ENCODE measurements around the gene ATP4B.

The ATP4B gene

DNA sequence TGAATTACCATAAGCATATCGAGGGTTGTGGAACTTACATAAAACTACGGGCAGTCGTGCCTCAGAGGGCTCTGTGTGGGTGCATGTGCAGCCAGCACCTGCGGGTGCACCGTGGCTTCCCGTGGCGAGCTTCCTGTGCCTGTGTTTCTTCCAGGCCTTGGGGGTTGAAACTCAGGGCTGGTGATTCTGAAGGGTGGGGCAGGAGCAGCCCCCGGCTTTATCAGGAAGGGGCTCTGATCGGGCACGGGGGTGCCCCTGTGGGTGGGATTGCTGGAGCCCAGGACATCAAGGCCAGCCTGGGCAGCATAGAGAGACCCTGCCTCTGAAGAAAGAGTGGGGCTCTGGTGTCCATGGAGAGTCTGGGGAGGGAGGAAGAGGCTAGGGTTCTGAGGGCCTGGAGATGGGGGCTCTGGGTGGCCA lies 11.1 kb downstream of the ATP4B start:
- no peak overlapping the region for H3K4me3 ChIP-seq (ENCODE audit: low read length)
- DNase-seq (ENCODE audit: low read depth), result no peak
- TF ChIP-seq, protein P1, sequence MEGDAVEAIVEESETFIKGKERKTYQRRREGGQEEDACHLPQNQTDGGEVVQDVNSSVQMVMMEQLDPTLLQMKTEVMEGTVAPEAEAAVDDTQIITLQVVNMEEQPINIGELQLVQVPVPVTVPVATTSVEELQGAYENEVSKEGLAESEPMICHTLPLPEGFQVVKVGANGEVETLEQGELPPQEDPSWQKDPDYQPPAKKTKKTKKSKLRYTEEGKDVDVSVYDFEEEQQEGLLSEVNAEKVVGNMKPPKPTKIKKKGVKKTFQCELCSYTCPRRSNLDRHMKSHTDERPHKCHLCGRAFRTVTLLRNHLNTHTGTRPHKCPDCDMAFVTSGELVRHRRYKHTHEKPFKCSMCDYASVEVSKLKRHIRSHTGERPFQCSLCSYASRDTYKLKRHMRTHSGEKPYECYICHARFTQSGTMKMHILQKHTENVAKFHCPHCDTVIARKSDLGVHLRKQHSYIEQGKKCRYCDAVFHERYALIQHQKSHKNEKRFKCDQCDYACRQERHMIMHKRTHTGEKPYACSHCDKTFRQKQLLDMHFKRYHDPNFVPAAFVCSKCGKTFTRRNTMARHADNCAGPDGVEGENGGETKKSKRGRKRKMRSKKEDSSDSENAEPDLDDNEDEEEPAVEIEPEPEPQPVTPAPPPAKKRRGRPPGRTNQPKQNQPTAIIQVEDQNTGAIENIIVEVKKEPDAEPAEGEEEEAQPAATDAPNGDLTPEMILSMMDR (conservative IDR thresholded peaks at IDR 0.05; ENCODE audit: low read length), result no peak

DNA sequence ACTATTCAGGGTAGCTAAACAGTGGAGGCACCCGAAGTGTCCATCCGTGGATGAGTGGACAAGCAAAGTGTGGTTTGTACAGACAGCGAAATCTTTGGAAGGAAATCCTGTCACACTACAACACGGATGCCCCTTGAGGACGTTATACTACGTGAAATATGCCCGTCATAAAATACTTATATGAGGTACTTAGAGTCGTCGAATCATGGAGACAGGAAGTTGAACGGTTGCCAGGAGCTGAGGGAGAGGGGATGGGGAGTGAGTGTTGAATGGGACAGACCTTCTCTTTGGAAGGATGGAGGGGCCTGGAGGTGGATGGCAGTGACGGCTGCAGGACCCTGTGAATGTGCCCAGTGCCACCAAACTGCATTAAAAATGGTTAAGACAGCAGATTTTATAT lies 11.6 kb downstream of the ATP4B start:
- no peak for DNase-seq (ENCODE audit: low read depth)
- TF ChIP-seq, protein P1 (conservative IDR thresholded peaks at IDR 0.05; ENCODE audit: low read length), result no peak
- H3K4me3 ChIP-seq (ENCODE audit: low read length), result no peak overlapping the region

- TF ChIP-seq, protein P1 (conservative IDR thresholded peaks at IDR 0.05; ENCODE audit: low read length), result no peak
- no peak for DNase-seq (ENCODE audit: low read depth)
- H3K4me3 ChIP-seq (ENCODE audit: low read length), result no peak overlapping the region
Measured at GRCh38 chr13:113645329-113645728, 12.7 kb downstream of the ATP4B start.

- DNase-seq (ENCODE audit: low read depth), result no peak
- TF ChIP-seq, protein P1 (conservative IDR thresholded peaks at IDR 0.05; ENCODE audit: low read length), result no peak
Measured at GRCh38 chr13:113644800-113645199, 13.2 kb downstream of the ATP4B start.

DNA sequence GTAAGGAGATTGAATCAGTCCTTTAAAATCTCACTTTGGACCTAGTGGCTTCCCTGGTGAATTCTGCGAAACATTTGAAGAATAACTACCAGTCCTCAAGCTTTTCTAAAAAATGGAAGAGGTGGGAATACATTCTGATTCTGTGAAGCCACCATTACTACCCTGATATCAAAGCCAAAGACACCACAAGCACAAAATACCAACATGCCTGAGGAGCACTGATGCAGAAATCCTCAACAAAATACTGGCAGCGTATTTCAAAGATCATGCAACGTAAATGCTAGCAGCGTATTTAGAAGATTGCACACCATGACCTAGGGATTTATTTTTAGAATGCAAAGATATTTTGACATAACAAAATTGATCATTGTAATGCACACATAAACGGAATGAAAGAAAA lies 14.4 kb downstream of the ATP4B start:
- no peak overlapping the region for H3K4me3 ChIP-seq (ENCODE audit: low read length)
- DNase-seq (ENCODE audit: low read depth), result no peak
- TF ChIP-seq, protein P1 (conservative IDR thresholded peaks at IDR 0.05; ENCODE audit: low read length), result no peak

More at GRCh38 chr13:113644800-113645199, 13.2 kb downstream of the ATP4B start:
- H3K4me3 ChIP-seq (ENCODE audit: low read length), result no peak overlapping the region

- no peak overlapping the region for H3K4me3 ChIP-seq (ENCODE audit: low read length)
- DNase-seq (ENCODE audit: low read depth), result no peak
- TF ChIP-seq, protein P1 (conservative IDR thresholded peaks at IDR 0.05; ENCODE audit: low read length), result no peak
Measured at GRCh38 chr13:113642563-113642962, 15.4 kb downstream of the ATP4B start.

GRCh38 chr13:113641426-113641825 lies 16.6 kb downstream of the ATP4B start:
- TF ChIP-seq, protein P1 (conservative IDR thresholded peaks at IDR 0.05; ENCODE audit: low read length), result no peak
- DNase-seq (ENCODE audit: low read depth), result no peak
- no peak overlapping the region for H3K4me3 ChIP-seq (ENCODE audit: low read length)
